Fibroblast of the aortic adventitia (primary cell): ENCODE measurements around the gene KREMEN1. TPM values are rescaled to one million over a fixed set of nuclear protein-coding genes. Genes with fewer than 3 reads are reported as not detected.

Source experiments
- DNase-seq: peaks from one replicate; pipeline ENCODE4 v3.0.0-alpha.2; 2010; ENCODE audit warnings: low read depth
- H3K4me3 ChIP-seq: 2 replicates; pipeline ENCODE4 v1.5.1; 2011; ENCODE audit warnings: low read depth, mild to moderate bottlenecking, control low read depth, low read length, moderate library complexity
- total RNA-seq: library from RNA; depleted of rRNA; stranded (reverse); fragments of >200 nt; gene quantifications from 2 replicates; pipeline ENCODE4 v1.2.3, GENCODE V29; 2012; ENCODE audit warnings: low replicate concordance
- TF ChIP-seq, protein P1 (sequence below): IDR thresholded peaks from 2 replicates; pipeline ENCODE4 v1.5.1; 2011; ENCODE audit warnings: mild to moderate bottlenecking, low read length, control low read depth, inconsistent platforms; ENCODE audit not compliant: insufficient read depth

KREMEN1 gene
- total RNA-seq, 1 donor: 5.7 TPM

DNA sequence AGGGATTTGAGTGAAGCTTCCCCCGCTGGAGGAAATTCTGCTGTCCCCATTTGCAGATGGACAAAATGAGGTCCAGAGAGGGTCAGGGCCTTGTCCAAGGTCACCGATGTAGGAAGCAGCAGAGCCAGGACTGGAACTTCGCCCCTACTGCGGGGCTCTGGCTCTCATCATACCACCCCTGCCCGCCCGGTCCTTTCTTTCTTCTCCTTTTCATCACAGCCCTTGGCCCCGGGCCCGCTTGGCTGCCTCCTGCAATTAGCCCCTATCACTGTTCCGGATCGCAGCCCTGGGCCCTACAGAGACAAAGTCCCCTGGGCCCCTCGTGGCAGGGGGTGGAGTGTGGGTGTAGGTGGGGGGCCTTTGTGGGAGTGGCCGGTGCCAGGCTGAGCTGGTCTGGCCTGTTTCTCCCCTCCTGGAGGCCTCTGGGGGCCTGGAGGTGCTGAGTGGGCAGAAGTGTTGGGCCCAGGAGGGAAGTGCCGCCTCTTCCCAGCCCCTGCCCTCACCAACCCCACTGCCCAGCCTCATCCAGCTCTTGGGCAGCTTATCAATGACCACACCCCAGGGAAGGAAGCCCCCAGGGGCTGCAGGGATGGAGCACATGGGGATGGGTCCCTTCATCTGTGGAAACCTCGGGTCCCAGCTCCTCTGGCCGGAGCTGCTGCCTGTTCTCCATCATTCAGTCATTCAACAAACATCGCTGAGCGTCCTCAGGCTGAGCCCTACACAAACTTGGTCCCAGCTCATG lies 136.2 kb downstream of the KREMEN1 start:
- TF ChIP-seq, protein P1, sequence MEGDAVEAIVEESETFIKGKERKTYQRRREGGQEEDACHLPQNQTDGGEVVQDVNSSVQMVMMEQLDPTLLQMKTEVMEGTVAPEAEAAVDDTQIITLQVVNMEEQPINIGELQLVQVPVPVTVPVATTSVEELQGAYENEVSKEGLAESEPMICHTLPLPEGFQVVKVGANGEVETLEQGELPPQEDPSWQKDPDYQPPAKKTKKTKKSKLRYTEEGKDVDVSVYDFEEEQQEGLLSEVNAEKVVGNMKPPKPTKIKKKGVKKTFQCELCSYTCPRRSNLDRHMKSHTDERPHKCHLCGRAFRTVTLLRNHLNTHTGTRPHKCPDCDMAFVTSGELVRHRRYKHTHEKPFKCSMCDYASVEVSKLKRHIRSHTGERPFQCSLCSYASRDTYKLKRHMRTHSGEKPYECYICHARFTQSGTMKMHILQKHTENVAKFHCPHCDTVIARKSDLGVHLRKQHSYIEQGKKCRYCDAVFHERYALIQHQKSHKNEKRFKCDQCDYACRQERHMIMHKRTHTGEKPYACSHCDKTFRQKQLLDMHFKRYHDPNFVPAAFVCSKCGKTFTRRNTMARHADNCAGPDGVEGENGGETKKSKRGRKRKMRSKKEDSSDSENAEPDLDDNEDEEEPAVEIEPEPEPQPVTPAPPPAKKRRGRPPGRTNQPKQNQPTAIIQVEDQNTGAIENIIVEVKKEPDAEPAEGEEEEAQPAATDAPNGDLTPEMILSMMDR: no peak
- no peak overlapping the region for H3K4me3 ChIP-seq
- no peak for DNase-seq

DNA sequence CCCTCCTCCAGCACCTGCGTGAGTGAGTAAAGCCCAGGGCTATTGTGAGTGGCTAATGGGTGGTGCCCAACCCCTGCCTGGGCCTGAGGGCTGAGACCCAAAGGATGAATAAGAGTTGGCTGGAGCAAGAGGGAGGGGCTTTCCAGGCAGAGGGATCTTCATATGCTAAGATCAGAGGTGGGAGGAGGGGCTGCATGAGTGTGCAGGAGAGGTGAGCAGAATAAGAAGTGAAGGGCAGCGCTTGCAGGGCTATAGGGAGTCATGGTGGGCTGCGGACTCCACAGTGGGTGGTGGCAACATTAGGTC lies 136.7 kb downstream of the KREMEN1 start:
- TF ChIP-seq, protein P1: no peak
- H3K4me3 ChIP-seq: no peak overlapping the region
- no peak for DNase-seq

DNA sequence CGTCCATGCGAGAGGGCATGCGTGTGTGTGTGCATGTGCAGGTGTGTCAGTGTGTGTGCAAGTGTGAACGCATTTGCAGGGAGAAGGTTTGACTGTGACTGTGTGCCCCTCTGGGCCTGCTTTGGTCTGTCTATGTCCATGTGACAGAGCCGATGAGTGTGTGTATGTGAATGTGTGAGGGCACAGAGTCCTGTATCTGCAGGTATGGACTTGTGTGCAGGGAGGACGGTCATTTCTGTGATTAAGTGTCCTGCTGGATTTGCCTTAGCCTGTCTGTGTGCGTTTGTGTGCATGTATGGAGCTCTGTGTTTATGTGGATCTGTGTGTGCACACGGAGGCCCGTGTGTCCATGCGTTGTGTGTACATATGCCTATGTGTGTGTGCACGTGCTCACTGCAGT lies 138.2 kb downstream of the KREMEN1 start:
- no peak overlapping the region for H3K4me3 ChIP-seq
- no peak for DNase-seq
- TF ChIP-seq, protein P1: no peak

DNA sequence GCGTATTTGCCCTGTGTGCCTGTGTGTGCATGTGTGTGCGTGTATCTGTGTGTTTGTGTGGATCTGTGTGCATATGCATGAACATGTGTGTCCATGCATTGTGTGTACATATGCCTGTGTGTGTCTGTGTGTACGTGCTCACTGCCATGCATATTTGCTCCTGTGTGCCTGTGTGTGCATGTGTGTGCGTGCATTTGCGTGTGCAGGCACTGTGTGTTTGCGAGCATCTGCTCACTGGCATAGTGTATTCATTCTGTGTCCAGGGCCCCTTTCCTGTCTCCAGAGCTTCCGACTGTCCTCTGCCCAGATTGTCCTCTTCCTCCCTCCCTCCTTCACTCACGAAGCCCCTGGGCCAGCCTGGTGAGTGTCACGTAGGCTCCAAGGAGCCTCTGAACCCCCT lies 138.6 kb downstream of the KREMEN1 start:
- DNase-seq: no peak
- TF ChIP-seq, protein P1: no peak

DNA sequence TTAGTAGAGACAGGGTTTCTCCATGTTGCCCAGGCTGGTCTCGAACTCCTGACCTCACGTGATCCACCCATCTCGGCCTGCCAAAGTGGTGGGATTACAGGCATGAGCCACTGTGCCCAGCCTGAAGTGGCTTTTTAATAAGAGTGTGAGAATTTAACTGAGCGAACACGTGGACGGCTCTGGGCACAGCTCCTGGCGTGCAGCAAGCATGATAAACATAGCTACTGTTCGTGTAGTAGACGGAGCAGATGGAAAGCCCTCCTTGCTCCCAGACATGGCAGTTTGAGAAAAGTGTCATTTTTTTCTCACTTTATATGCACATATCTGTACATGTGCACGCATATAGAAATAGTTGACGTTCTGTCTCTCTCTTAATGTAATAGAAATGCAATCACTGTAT lies 139.9 kb downstream of the KREMEN1 start:
- H3K4me3 ChIP-seq: no peak overlapping the region
- DNase-seq: no peak
- TF ChIP-seq, protein P1: no peak

More for the DNA sequence above, 138.6 kb downstream of the KREMEN1 start:
- no peak overlapping the region for H3K4me3 ChIP-seq

DNA sequence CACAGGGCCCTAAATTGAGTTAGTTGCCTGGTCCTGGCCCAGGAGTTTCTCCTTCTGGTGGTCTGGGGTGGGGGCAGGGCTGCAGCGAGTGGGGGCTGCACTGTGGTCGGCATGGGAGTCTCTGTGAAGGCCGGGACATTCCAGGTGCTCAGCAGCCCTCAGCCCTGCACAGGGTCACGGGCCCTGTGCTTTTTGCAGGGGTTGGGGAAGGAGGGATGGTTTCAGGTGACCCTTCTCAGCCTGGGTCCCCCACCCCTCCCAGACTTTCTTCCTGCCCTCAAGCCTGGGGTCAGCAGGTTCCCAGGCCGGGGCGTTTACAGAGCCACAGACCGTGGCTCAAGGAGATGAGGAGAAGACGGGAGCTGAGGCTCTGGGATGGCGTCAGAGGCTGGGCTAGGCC lies 140.7 kb downstream of the KREMEN1 start:
- no peak for DNase-seq
- no peak overlapping the region for H3K4me3 ChIP-seq
- TF ChIP-seq, protein P1: no peak

DNA sequence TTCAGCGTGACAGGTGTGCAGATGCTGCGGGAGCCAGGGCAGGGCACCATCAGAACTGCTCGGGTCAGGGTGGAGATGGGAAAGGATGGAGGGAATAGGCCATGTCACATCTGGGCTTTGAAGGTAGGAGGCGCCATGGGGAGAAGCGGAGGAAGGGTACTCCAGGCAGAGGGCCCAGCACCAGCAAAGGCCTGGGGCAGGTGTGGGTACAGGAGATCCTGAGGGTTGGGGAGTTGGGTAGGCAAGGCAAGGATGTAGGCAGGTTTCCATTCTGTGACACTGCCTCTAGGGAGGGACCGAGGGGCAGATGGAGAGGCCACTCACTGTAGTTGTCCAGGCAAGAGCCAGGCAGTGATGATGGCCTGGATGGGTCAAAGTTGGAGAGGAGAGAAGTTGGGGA lies 141.4 kb downstream of the KREMEN1 start:
- no peak for DNase-seq
- TF ChIP-seq, protein P1: no peak

More for the DNA sequence above, 141.4 kb downstream of the KREMEN1 start:
- H3K4me3 ChIP-seq: no peak overlapping the region
